ENCODE measurements around the gene RNF213.
A peak's percentile ranks its signal among the peaks of the same experiment; 100 is the strongest.

The RNF213 gene

GRCh38 chr17:80260791-80261158 lies at the start of gene RNF213:
Gene RNF213, plus strand, starts transcription at chr17:80260852. Its CDS starts 2,830 bp downstream, at chr17:80263682.
- DNase-seq, result peak; percentile 60

- no peak for DNase-seq
Measured at GRCh38 chr17:80212109-80212508, 48.5 kb upstream of the RNF213 start.

- no peak for DNase-seq
Measured at GRCh38 chr17:80212511-80212910, 48.1 kb upstream of the RNF213 start.

GRCh38 chr17:80212962-80213642 lies 47.5 kb upstream of the RNF213 start:
- no peak for DNase-seq

GRCh38 chr17:80213643-80213975 lies 47.0 kb upstream of the RNF213 start:
- DNase-seq, result no peak

- no peak for DNase-seq
Measured at GRCh38 chr17:80214012-80214877, 46.4 kb upstream of the RNF213 start.

GRCh38 chr17:80214878-80215210 lies 45.8 kb upstream of the RNF213 start:
- no peak for DNase-seq

- no peak for DNase-seq
Measured at GRCh38 chr17:80216473-80217456, 43.9 kb upstream of the RNF213 start.

- no peak for DNase-seq
Measured at GRCh38 chr17:80217703-80218362, 42.8 kb upstream of the RNF213 start.

GRCh38 chr17:80218391-80218790 lies 42.3 kb upstream of the RNF213 start:
- no peak for DNase-seq

GRCh38 chr17:80219013-80219762 lies 41.5 kb upstream of the RNF213 start:
- peak; percentile 79 for DNase-seq

- no peak for DNase-seq
Measured at GRCh38 chr17:80219763-80220053, 40.9 kb upstream of the RNF213 start.

- DNase-seq, result peak; percentile 86
Measured at GRCh38 chr17:80220054-80220735, 40.5 kb upstream of the RNF213 start, which contains the start of the genes SGSH and SLC26A11. Gene SGSH, minus strand, starts transcription at chr17:80220333. Its CDS starts 20 bp downstream, at chr17:80220313. Gene SLC26A11, plus strand, starts transcription at chr17:80220427. Its CDS starts 1,134 bp downstream, at chr17:80221561.

- peak; percentile 46 for DNase-seq
Measured at GRCh38 chr17:80220736-80221215, 39.9 kb upstream of the RNF213 start.

- no peak for DNase-seq
Measured at GRCh38 chr17:80221351-80222105, 39.1 kb upstream of the RNF213 start.

GRCh38 chr17:80222376-80223141 lies 38.1 kb upstream of the RNF213 start:
- no peak for DNase-seq

- no peak for DNase-seq
Measured at GRCh38 chr17:80223142-80223815, 37.4 kb upstream of the RNF213 start.

GRCh38 chr17:80223838-80224497 lies 36.7 kb upstream of the RNF213 start:
- no peak for DNase-seq
